Posterior cingulate gyrus (tissue), 11 donors: Measurements from ENCODE around the gene KRT14.
"Not testable (repeated sequence)": the region's sequence is repeated elsewhere in the genome, so short reads cannot be mapped to it uniquely, and the experiment has no call there.

Source experiments
- DNase-seq, 10 donors: peaks; one replicate each; pipeline versions ENCODE4 v3.0.0 to v3.0.0-alpha.2; 2020 to 2021; ENCODE audit warnings: mixed read lengths in 3 of 10
- intact Hi-C: fragments of 100-400 bp; cut with DNase I; formaldehyde crosslinking; loops from one replicate; pipeline ENCODE4 v1.15.1; 2023

The KRT14 gene

GRCh38 chr17:41582061-41582968 is 4.4 kb downstream of the KRT14 start:
- DNase-seq, intact Hi-C loops: not testable (repeated sequence)

- no peak for DNase-seq
- intact Hi-C loops: no loop called here
Observed at GRCh38 chr17:41581366-41582060, 5.2 kb downstream of the KRT14 start.

- intact Hi-C loops: no loop called here
- DNase-seq: no peak
Observed at GRCh38 chr17:41580687-41581365, 5.9 kb downstream of the KRT14 start.

- no peak for DNase-seq
- intact Hi-C loops: no loop called here
Observed at GRCh38 chr17:41580244-41580575, 6.5 kb downstream of the KRT14 start.

GRCh38 chr17:41579484-41580243 is 7.0 kb downstream of the KRT14 start:
- intact Hi-C loops: no loop called here
- peak in 8 of 10 donors; percentile 32 to 90 (median 61) for DNase-seq

DNA sequence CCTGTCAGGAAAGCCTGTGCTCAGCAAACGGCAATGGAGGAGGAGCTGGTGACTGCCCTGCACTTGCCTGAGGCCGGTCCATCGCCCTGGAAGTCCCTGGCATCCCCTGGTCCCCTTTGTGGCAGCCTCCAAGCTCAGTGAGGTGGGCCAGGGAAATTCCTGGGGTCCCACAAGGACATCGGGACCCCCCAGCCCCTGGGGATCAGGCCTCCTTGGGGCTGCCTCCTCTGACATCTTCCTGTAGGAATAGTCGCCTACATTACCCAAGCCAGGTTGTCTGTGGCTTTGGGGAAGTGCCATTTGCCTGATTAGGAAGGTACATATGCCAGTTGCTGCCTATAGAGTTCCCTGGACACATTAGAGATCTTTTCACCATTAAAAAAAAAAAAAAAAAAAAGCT is 7.7 kb downstream of the KRT14 start:
- DNase-seq: peak in 1 of 10 donors; percentile 37
- intact Hi-C loops: no loop called here

DNA sequence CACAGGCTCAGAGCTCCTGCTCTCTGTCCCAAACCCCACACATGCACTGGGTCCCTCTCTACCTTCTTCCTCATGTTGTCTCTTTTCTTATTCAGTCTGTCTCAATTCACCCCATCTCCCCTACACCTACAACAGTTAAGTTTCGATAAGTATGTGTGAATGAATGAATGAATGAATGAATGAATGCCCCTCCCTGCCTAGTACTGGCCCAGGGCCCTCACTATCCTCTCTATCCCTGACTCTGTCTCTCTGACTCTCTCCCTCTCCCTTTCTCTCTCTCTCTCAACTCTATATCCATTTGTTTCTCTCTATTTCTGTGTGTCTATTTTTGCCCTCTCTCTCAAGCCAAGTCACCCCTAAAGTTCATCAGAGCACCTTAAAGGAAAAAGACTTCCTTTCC is 8.2 kb downstream of the KRT14 start:
- DNase-seq: no peak
- intact Hi-C loops: no loop called here

- DNase-seq: peak in 1 of 10 donors; percentile 74
- intact Hi-C loops: not testable (repeated sequence)
Observed at GRCh38 chr17:41576740-41577139, 10.0 kb downstream of the KRT14 start.

GRCh38 chr17:41575336-41575735 is 11.4 kb downstream of the KRT14 start:
- intact Hi-C loops: no loop called here
- peak in 1 of 10 donors; percentile 47 for DNase-seq

DNA sequence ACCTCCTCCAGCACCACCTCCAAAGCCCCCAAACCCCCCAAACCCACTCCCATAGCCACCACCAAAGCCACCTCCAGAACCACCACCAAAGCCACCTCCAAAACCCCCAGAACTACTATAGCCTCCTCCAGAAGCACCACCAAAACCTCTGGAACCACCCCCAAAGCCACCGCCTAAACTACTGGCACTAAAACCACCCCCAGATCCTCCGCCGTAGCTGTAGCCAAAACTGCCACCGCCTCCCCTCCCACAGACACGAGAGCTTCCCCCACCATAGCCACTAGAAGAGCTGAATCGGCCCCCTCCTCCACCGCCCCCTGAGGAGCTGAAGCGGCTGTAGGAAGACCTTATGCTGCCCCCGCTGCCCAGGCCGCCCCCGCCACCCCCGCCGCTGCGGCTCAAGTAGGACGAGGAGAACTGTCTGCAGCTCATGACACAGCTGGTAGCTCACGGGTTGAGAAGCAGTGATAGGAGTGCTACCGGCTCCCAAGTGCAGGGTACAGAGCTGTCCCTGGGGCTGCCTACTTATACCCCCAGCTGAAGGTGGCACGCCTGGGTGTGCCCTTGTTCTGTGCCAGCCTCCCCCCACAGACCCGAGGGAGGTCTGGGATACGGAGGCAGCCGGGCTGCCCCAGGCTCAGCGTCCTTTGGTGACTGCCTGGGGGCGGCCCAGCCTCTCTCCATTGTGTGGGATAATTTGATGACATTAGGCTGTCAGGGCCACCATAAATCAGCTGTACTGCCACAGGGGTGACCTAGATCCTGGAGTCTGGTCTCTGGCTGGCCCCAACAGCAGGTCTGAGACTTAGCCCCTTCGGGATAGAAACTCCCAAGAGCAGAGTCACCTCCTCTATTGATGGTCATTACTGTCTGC is 14.9 kb downstream of the KRT14 start, which contains the start of gene KRT9:
TSS of gene KRT9 (minus strand) at position 499 of the 874 bp plus-strand sequence. CDS start at position 432, 67 bp downstream.
- intact Hi-C loops: no loop called here
- peak in 2 of 10 donors; percentile 51 to 61 for DNase-seq

DNA sequence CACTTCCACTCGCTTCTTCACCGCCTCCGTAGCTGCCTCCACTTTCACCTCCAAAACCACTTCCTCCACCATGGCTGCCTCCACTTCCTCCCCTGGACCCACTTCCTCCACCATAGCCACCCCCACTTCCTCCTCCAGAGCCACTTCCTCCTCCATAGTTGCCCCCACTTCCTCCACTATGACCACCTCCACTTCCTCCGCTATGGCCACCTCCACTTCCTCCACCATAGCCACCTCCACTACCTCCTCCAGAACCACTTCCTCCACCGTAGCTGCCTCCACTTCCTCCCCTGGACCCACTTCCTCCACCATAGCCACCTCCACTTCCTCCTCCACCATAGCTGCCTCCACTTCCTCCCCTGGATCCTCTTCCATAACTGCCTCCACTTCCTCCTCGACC is 19.4 kb downstream of the KRT14 start:
- DNase-seq: peak in 1 of 10 donors; percentile 37
- intact Hi-C loops: no loop called here

DNA sequence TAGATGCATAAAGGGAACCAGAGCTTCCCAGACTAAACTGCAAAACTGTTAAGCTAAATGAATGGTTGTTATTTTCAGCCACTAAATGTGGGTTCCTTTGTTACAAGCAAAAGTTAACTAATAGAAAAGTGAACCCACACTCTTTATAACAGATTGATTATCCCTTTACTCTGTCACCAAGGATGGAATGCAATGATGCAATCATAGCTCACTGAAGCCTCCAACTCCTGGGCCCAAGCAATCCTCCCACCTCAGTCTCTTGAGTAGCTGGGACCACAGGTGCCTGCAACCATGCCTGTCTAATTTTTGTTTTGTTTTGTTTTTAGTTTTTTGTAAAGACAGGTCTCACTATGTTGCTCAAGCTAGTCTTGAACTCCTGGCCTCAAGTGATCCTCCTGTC is 21.4 kb downstream of the KRT14 start:
- no peak for DNase-seq
- intact Hi-C loops: no loop called here

DNA sequence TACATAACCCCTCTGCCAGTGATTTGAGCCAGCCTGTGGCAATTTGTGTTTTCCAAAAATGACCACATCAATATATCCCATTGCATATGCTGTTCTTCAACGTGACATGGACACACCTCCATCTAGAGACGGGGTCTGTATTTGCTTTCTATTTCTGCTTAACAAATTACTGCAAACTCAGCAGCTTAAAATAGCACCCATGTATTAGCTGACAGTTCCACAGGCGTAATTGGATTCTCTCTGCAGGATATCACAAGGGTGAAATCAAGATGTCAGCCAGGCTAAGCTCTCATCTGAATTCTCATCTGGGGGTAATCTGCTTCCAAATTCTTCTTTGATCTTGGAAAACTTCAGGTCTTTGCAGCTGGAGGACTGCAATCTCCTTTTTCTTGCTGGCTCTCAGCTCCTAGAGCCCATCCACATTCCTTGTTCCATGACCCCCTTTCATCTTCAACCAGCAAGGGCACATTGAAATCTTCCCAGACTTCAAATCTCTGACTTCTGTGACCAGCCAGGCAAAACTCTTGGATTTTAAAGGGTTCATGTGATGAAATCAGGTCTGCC is 23.0 kb downstream of the KRT14 start:
- intact Hi-C loops: no loop called here
- no peak for DNase-seq

DNA sequence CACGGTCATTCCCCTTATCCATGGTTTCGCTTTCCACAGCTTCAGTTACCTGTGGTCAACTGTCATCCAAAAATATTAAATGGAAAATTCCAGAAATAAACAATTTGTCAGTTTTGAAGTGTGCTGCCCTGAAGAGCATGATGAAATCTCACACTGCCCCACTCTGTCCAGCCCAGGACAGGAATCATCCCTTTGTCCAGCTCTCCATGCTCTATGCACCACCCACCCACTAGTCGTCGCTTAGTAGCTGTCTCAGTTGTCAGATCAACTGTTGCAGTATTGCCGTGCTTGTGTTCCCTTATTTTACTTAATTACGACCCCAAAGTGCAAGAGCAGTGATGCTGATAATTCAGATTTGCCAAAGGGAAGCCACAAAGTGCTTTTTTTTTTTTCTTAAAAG is 25.1 kb downstream of the KRT14 start:
- DNase-seq: peak in 2 of 10 donors; percentile 8 to 31
- intact Hi-C loops: no loop called here

- DNase-seq: no peak
- intact Hi-C loops: no loop called here
Observed at GRCh38 chr17:41559548-41559947, 27.1 kb downstream of the KRT14 start.

- intact Hi-C loops: no loop called here
- DNase-seq: peak in 1 of 10 donors; percentile 69
Observed at GRCh38 chr17:41556931-41557330, 29.8 kb downstream of the KRT14 start.

GRCh38 chr17:41556306-41556705 is 30.4 kb downstream of the KRT14 start:
- peak in 1 of 10 donors; percentile 37 for DNase-seq
- intact Hi-C loops: no loop called here

- intact Hi-C loops: no loop called here
- no peak for DNase-seq
Observed at GRCh38 chr17:41555105-41555887, 31.4 kb downstream of the KRT14 start.
